Right atrium auricular region (tissue), 2 donors: ENCODE results near the gene IGSF21. TPM values are rescaled to one million over a fixed set of nuclear protein-coding genes. Genes with fewer than 3 reads are reported as not detected.
"Not testable (repeated sequence)": the region's sequence is repeated elsewhere in the genome, so short reads cannot be mapped to it uniquely, and the experiment has no call there.

Experiments
- DNase-seq: peaks from one replicate; pipeline ENCODE4 v3.0.0-alpha.2; 2019; ENCODE audit warnings: low spot score
- H3K27ac ChIP-seq, 2 donors: fragments of 200-600 bp; sonication (generic); 1 replicate in 1 of 2; 2 replicates in 1 of 2; pipeline ENCODE4 v1.5.1; 2016 to 2019
- H3K27me3 ChIP-seq, 2 donors: fragments of 200-600 bp; sonication (generic); one replicate each; pipeline versions ENCODE4 v1.5.1 to v1.6.0; 2017 to 2019
- H3K36me3 ChIP-seq: fragments of 200-600 bp; sonication (generic); one replicate; pipeline ENCODE4 v1.5.1; 2016
- H3K4me1 ChIP-seq, 2 donors: fragments of 200-600 bp; sonication (generic); one replicate each; pipeline versions ENCODE4 v1.5.1 to v1.6.0; 2017 to 2019
- H3K4me3 ChIP-seq, 2 donors: fragments of 200-600 bp; sonication (generic); 1 replicate in 1 of 2; 2 replicates in 1 of 2; pipeline ENCODE4 v1.5.1; 2017 to 2019; ENCODE audit warnings: mild to moderate bottlenecking in 1 of 2, moderate library complexity in 1 of 2
- H3K9me3 ChIP-seq, 2 donors: fragments of 200-600 bp; sonication (generic); one replicate each; pipeline ENCODE4 v1.5.1; 2019
- total RNA-seq, 2 donors: library from RNA; depleted of rRNA; stranded (reverse); fragments of >200 nt; gene quantifications; one replicate each; pipeline ENCODE4 v1.1.0, GENCODE V29; 2016
- TF ChIP-seq, protein P1 (sequence below), 2 donors: fragments of 200-600 bp; sonication (generic); IDR thresholded peaks; one replicate each; pipeline ENCODE4 v1.5.1; 2019; ENCODE audit warnings: antibody characterized with exemption in 2 of 2

The IGSF21 gene
- total RNA-seq, 2 donors from 2014 or later: 1.8 to 6.0 TPM

DNA sequence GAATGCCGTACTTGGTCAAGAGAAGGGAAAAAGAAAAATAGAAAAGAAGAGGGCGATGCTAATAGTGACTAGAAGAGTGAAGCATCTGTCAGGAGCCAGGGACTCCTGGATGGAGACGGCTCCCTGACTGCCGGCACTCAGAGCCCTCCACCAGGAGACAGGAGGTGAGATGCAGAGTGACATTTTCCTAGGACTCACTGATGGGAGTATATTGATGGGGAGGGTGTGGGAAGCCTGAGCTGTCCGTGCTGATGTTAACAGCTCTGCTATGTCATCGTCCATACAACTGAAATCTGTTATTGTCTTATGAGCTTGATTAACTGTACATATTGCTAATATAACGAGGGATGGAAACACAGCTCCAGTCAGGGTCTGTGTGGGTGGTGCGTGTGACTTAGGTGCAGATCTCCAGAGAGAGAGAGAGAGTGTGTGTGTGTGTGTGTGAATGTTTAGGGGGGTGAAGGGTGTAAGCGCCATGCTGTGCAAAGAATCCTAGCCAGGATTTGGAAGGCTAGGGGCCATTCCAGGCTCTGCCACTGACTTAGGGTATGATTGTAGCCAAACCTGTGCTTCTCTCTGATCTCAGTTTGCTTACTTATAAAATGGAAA, 250.1 kb downstream of the IGSF21 start:
- no peaks in the 10 kb centered on the region for H3K4me1 ChIP-seq
- H3K36me3 ChIP-seq: no peaks in the 10 kb centered on the region
- H3K4me3 ChIP-seq: no peak overlapping the region
- H3K9me3 ChIP-seq: no peaks in the 10 kb centered on the region
- TF ChIP-seq, protein P1, sequence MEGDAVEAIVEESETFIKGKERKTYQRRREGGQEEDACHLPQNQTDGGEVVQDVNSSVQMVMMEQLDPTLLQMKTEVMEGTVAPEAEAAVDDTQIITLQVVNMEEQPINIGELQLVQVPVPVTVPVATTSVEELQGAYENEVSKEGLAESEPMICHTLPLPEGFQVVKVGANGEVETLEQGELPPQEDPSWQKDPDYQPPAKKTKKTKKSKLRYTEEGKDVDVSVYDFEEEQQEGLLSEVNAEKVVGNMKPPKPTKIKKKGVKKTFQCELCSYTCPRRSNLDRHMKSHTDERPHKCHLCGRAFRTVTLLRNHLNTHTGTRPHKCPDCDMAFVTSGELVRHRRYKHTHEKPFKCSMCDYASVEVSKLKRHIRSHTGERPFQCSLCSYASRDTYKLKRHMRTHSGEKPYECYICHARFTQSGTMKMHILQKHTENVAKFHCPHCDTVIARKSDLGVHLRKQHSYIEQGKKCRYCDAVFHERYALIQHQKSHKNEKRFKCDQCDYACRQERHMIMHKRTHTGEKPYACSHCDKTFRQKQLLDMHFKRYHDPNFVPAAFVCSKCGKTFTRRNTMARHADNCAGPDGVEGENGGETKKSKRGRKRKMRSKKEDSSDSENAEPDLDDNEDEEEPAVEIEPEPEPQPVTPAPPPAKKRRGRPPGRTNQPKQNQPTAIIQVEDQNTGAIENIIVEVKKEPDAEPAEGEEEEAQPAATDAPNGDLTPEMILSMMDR (IDR thresholded peaks at IDR 0.05): no peak
- H3K27me3 ChIP-seq: no peaks in the 10 kb centered on the region
- no peak overlapping the region for H3K27ac ChIP-seq
- DNase-seq: no peak

DNA sequence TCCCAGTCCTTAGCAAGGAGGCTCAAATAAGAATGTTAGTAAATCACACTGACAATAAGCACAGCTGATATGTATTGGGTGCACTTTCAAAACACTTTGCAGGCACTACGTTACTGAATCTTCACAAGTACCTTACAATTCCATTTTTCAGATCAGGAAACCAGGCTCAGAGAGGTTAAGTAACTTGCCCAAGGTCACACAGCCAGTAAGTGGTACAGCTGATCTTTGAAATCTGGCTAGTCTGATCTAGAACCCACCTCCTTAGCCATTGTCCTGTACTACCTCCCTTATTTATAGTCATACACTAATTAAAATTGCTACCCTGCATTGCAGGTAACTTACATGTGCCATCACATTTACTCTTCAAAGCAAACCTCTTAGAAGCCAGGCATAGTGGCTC, 251.0 kb downstream of the IGSF21 start:
- H3K27me3 ChIP-seq: no peaks in the 10 kb centered on the region
- no peaks in the 10 kb centered on the region for H3K36me3 ChIP-seq
- H3K4me3 ChIP-seq: no peak overlapping the region
- DNase-seq: no peak
- no peaks in the 10 kb centered on the region for H3K9me3 ChIP-seq
- no peak overlapping the region for H3K27ac ChIP-seq
- H3K4me1 ChIP-seq: no peaks in the 10 kb centered on the region
- TF ChIP-seq, protein P1 (IDR thresholded peaks at IDR 0.05): no peak

DNA sequence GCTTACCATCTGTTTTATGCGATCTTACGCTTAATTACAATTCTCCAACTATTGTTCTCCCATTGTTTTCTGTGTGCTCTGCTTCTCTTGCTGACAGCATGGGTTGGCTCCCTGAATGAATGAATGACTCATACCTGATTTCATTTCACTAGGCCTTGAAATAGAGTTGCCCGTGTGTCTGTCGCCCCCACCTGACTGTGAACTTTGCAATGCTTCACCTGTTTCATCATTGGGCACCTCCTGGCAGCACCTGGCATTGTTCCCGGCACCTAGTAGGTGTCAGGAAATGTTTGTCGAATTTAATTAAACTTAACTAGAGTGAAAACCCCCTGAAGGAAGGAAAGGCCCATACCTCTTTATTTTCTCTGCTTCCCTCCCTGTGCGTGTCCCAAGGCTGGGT, 252.7 kb downstream of the IGSF21 start:
- Histone ChIP-seq H3K4me3 (no peak overlapping the region), H3K36me3 (no peaks in the 10 kb centered on the region), H3K27ac (no peak overlapping the region), H3K4me1 (no peaks in the 10 kb centered on the region), H3K9me3 (no peaks in the 10 kb centered on the region), H3K27me3 (no peaks in the 10 kb centered on the region)
- DNase-seq: no peak
- TF ChIP-seq, protein P1 (IDR thresholded peaks at IDR 0.05): no peak

DNA sequence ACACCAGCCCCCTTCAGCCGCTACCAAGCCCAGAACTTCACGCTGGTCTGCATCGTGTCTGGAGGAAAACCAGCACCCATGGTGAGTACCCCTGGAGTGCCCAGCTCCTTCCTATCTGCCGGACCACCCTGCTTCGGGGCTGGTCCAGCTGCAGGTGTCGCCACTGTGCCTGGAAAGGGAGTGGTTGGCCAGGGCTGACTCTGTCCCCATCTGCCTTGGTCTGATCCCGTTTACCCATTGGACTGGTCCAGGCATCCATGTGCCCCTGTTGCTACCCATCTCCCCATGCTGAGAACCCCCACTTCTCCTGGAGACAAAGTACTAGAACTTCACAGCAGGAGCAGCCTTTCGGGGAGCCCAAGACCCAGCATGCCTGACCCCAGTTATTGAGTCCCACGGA, 254.6 kb downstream of the IGSF21 start:
- H3K27ac ChIP-seq: no peak overlapping the region
- TF ChIP-seq, protein P1 (IDR thresholded peaks at IDR 0.05): no peak
- DNase-seq: no peak
- no peaks in the 10 kb centered on the region for H3K4me1 ChIP-seq
- no peak overlapping the region for H3K4me3 ChIP-seq
- no peaks in the 10 kb centered on the region for H3K27me3 ChIP-seq
- no peaks in the 10 kb centered on the region for H3K9me3 ChIP-seq
- no peaks in the 10 kb centered on the region for H3K36me3 ChIP-seq

DNA sequence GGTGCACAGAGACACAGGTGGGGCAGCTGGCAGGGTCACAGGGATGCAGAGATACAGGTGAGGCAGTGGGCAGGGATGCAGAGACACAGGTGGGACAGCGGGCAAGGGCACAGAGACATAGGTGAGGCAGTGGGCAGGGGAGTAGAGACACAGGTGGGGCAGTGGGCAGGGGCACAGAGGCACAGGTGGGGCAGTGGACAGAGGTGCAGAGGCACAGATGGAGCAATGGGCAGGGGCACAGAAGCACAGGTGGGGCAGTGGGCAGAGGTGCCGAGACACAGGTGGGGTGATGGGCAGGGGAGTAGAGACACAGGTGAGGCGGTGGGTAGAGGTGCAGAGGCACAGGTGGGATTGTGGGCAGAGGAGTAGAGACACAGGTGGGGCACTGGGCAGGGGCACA, 255.8 kb downstream of the IGSF21 start:
- H3K36me3 ChIP-seq: no peaks in the 10 kb centered on the region
- H3K4me1 ChIP-seq: no peaks in the 10 kb centered on the region
- H3K27me3 ChIP-seq: no peaks in the 10 kb centered on the region
- TF ChIP-seq, protein P1 (IDR thresholded peaks at IDR 0.05): no peak
- H3K27ac ChIP-seq: no peak overlapping the region
- DNase-seq: no peak
- H3K9me3 ChIP-seq: no peaks in the 10 kb centered on the region
- no peak overlapping the region for H3K4me3 ChIP-seq

DNA sequence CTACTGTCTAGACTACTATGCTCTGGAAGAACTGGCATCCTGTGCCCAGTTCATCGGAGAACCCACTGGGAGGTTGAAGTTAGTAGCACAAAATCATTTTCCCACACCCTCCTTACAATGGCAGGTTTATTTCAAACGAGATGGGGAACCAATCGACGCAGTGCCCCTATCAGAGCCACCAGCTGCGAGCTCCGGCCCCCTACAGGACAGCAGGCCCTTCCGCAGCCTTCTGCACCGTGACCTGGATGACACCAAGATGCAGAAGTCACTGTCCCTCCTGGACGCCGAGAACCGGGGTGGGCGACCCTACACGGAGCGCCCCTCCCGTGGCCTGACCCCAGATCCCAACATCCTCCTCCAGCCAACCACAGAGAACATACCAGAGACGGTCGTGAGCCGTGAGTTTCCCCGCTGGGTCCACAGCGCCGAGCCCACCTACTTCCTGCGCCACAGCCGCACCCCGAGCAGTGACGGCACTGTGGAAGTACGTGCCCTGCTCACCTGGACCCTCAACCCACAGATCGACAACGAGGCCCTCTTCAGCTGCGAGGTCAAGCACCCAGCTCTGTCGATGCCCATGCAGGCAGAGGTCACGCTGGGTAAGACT, 257.6 kb downstream of the IGSF21 start:
- H3K4me3 ChIP-seq: no peak overlapping the region
- no peaks in the 10 kb centered on the region for H3K36me3 ChIP-seq
- DNase-seq: no peak
- TF ChIP-seq, protein P1 (IDR thresholded peaks at IDR 0.05): no peak
- no peaks in the 10 kb centered on the region for H3K4me1 ChIP-seq
- no peak overlapping the region for H3K27ac ChIP-seq
- peaks cover 0 to 3% of the 10 kb centered on the region in 2 donors for H3K9me3 ChIP-seq
- no peaks in the 10 kb centered on the region for H3K27me3 ChIP-seq

DNA sequence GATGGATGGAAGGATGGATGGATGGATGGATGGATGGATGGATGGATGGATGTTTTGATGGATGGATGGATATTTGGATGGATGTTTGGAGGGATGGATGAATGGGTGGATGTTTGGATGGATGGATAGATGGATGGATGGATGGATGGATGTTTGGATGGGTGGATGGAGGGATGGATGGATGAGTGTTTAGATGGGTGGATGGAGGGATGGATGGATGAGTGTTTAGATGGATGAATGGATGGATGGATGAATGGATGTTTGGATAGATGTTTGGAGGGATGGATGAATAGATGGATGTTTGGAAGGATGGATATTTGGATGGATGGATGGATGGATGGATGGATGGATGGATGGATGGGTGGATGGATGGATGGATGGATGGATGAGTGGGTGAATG, 264.9 kb downstream of the IGSF21 start:
- not testable (repeated sequence) for H3K27ac ChIP-seq, H3K36me3 ChIP-seq, H3K4me1 ChIP-seq, DNase-seq, H3K27me3 ChIP-seq, H3K4me3 ChIP-seq
- peaks cover 0 to 12% of the 10 kb centered on the region in 2 donors for H3K9me3 ChIP-seq
